GM18526 (cell line): Measurements from ENCODE around the gene MSX2.

Source experiments
- POLR2A ChIP-seq: IDR thresholded peaks from 3 replicates; pipeline ENCODE4 v1.6.1; 2011; ENCODE audit not compliant: insufficient read length; ENCODE audit errors: extremely low read depth

The MSX2 gene

DNA sequence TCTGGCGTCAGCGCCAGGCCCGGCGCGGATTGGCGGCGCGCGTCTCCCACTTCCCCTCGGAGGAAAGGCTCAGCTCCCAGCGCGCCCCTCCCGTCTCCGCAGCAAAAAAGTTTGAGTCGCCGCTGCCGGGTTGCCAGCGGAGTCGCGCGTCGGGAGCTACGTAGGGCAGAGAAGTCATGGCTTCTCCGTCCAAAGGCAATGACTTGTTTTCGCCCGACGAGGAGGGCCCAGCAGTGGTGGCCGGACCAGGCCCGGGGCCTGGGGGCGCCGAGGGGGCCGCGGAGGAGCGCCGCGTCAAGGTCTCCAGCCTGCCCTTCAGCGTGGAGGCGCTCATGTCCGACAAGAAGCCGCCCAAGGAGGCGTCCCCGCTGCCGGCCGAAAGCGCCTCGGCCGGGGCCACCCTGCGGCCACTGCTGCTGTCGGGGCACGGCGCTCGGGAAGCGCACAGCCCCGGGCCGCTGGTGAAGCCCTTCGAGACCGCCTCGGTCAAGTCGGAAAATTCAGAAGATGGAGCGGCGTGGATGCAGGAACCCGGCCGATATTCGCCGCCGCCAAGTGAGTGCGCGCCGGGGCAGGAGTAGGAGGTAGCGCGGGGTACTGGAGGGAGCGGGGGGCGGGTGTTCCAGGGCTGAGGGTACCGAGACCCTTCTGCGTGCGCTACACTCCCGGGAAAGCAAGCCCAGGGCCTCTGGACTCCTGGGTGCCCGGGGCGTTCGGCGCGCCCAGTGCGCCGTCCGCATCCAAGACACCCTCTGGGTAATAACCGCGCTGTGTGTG, at the start of gene MSX2:
Gene MSX2 (plus strand): TSS at position 99 of the 777 bp plus-strand sequence. CDS start 78 bp downstream, at position 177.
- no peak for TF ChIP-seq POLR2A

GRCh38 chr5:174675110-174675509, 49.3 kb upstream of the MSX2 start:
- no peak for TF ChIP-seq POLR2A

DNA sequence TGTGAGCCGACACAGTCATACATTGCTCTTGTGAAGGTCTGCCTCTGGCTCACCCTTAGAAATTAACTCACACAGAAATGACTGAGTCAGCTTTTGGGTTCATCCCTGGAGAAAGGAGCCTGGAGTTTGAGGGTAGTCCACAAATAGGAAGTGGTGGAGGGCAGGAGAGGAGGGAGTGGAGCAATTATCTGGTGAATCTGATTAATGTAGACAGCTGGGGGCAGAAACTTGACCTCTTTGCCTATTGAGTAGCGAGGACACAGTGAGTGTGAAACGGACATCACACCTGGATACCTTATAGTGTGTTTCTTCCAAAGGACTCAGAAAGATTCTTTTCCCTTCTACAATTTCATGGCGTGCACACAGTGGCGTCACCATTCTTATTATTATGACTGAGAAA, 48.5 kb upstream of the MSX2 start:
- no peak for TF ChIP-seq POLR2A

DNA sequence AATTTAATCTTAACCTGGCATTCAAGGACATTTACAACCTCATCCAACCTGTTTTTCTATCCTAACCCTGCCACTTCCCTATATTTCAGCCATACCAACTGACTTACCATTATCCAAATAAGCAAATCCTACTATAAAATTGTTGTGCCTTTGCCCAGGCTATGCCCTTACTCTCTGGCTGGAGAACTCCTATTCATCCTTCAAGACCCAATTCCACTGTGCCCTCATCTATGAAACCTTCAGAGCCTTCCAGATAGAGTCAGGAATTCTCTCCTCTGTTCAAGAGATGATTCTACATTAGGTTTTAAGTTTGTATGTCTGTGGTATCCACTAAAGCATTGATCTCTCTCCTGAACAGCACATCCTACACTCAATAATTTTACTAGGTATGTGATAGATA, 46.3 kb upstream of the MSX2 start:
- no peak for TF ChIP-seq POLR2A

- TF ChIP-seq POLR2A, result no peak
Measured at GRCh38 chr5:174680901-174681565, 43.3 kb upstream of the MSX2 start.

GRCh38 chr5:174687503-174687902, 36.9 kb upstream of the MSX2 start:
- TF ChIP-seq POLR2A, result no peak

DNA sequence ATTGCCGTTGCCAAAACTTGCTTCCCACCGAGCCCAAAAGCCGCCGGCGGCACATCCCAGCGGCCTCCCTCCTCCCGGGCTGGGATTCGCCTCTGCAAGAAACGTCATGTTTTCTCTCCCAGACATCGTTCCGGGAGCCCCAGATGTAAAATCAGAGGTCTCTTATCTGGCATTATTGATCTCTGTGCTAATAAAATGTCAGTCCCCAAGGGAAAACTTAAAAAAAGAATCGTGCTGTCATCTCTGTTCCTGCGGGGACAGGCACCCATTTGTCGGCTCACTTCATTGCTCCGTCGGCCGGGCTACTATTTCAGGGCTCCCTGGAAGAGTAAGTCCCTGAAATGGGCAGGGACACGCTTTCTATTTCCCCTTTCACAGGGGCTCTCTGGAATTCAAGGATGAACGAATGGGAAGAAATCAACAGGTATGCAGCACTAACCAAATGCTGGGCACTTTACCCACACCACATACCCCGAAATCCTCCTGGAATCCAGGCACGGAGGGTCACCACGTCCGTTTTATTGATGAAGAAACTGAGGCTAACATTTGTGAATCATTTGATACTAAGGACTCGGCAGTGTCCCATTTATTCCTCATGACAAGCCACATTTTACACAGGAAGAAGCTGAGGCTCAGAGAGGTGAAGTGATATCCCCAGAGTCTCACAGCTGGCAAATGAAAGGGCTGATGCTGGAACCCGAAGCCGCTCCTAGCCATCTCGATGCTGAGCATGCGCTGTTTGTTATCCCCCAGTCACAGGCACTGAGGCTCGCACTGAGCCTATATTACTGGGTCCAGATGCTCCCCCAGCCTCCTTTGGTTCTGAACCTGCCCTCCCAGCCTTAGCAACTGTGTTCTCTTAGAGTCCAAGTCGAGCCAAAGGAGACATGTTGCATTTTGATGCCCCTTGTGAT, 35.7 kb upstream of the MSX2 start:
- TF ChIP-seq POLR2A, result no peak

- no peak for TF ChIP-seq POLR2A
Measured at GRCh38 chr5:174690271-174690670, 34.1 kb upstream of the MSX2 start.

DNA sequence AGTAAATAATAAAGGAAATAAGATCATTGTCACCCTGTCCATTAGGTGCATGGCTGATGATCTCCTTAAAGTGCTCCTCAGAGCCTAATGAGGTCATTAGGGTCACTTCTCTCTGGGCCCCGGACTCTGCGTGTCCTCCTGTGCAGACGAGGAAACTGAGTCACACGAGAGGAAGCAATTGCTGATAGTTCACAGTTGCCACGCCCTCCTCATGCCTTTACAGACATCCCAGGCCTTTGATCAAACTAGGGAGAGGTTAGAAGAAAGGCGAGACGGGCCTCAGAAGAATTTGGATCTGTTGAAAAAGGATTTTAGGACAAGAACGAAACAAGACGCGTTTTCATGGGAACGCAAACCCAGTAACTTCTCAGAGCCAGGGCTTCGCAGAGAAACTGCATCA, 32.0 kb upstream of the MSX2 start:
- no peak for TF ChIP-seq POLR2A

- no peak for TF ChIP-seq POLR2A
Measured at GRCh38 chr5:174692982-174693422, 31.4 kb upstream of the MSX2 start.

DNA sequence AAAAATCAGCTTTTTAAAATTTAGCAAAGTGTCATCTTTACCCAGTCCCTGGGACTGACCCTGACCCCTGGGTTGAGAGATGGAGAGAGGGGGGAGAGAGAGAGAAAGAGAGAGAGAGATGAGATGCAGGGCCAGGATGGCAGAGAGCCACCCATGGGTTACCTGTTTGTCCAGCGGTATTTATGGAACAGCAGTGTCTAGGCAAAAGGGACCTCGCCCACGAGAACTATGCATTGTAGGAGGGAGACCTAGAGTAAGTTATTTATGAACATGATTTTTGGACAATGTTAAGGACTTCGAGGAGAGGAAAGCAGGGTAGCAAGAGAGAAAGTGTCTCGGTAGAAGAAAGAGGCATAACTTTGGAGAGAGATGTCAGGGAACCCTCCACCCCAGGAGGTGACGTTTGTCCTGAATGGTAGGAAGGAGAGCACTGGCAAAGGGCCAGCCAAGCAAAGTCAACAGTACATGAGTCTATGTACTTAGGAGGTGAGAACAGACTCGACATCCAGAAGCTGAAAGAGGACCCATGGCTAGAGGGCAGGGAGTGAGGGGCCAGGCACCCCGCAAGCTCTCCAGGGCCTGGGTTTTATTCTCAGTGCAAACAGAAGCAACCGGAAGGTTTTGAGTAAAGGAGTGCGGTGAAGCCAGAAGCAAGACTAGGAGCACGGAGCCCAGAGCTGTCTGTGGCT, 30.5 kb upstream of the MSX2 start:
- TF ChIP-seq POLR2A, result no peak

- no peak for TF ChIP-seq POLR2A
Measured at GRCh38 chr5:174694611-174695010, 29.8 kb upstream of the MSX2 start.

- no peak for TF ChIP-seq POLR2A
Measured at GRCh38 chr5:174698156-174698555, 26.2 kb upstream of the MSX2 start.

DNA sequence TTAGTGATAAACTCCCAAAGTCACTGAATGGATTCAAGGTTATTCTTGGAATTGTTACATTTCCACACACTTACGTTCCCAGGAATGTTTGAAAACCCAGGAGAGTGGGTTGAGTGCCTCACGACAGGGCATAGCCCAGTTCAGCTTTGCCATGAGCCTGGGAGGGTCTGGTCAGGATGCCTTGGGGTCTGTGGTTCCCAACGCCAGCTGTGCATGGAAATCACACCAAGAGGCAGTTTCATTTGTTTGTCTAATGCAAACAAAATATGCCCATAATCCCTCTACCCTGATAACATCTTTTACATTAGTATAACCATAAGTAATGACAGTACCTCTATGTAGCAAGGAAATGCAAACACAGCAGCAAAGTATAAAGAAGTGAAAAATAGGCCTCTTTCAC, 25.3 kb upstream of the MSX2 start:
- no peak for TF ChIP-seq POLR2A

GRCh38 chr5:174706997-174707572, 17.3 kb upstream of the MSX2 start:
- TF ChIP-seq POLR2A, result no peak
